Measurements from ENCODE around the gene BBS2.

DNA sequence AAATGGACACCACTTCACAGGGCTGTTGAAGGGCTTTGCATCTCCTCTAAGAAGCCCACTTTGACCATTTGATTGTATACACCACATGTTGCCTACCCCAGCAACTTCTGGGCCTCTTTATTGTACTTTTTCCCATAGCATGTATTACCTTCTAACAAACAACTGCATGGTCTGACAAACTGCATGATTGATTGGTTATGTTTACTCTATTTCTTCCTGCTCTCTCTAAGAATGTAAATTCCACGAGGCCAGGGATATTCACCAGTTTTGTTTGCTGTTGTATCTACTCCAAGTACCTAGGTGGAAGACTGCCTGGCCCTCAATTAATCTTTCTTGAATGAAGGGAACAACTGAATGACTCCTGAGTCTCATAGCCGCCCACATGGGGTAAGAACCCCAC lies 22.2 kb upstream of the BBS2 start:
- TF ChIP-seq HOXC10 (CRISPR knock-in tag; IDR thresholded peaks at IDR 0.05) (no peak), ZNF391 (tag by site-specific recombination; IDR thresholded peaks at IDR 0.05; ENCODE audit: borderline replicate concordance, low read depth) (no peak), ZNF350 (tag by site-specific recombination; IDR thresholded peaks at IDR 0.05) (no peak), ZSCAN16 (tag by site-specific recombination; IDR thresholded peaks at IDR 0.05) (no peak), KLF16 (tag by site-specific recombination; IDR thresholded peaks at IDR 0.05) (no peak), ZNF114 (tag by site-specific recombination; IDR thresholded peaks at IDR 0.05) (no peak), ZNF302 (tag by site-specific recombination; IDR thresholded peaks at IDR 0.05; ENCODE audit: low read depth) (no peak), ZBTB21 (tag by site-specific recombination; IDR thresholded peaks at IDR 0.05) (no peak), ZNF530 (tag by site-specific recombination; IDR thresholded peaks at IDR 0.05; ENCODE audit: low read depth) (no peak), ZNF16 (tag by site-specific recombination; IDR thresholded peaks at IDR 0.05; ENCODE audit: low read depth) (no peak), ZNF501 (tag by site-specific recombination; IDR thresholded peaks at IDR 0.05) (no peak)
- TF ChIP-seq, protein P1, sequence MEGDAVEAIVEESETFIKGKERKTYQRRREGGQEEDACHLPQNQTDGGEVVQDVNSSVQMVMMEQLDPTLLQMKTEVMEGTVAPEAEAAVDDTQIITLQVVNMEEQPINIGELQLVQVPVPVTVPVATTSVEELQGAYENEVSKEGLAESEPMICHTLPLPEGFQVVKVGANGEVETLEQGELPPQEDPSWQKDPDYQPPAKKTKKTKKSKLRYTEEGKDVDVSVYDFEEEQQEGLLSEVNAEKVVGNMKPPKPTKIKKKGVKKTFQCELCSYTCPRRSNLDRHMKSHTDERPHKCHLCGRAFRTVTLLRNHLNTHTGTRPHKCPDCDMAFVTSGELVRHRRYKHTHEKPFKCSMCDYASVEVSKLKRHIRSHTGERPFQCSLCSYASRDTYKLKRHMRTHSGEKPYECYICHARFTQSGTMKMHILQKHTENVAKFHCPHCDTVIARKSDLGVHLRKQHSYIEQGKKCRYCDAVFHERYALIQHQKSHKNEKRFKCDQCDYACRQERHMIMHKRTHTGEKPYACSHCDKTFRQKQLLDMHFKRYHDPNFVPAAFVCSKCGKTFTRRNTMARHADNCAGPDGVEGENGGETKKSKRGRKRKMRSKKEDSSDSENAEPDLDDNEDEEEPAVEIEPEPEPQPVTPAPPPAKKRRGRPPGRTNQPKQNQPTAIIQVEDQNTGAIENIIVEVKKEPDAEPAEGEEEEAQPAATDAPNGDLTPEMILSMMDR (tag by site-specific recombination; IDR thresholded peaks at IDR 0.05) = no peak
- TF ChIP-seq, protein P2, sequence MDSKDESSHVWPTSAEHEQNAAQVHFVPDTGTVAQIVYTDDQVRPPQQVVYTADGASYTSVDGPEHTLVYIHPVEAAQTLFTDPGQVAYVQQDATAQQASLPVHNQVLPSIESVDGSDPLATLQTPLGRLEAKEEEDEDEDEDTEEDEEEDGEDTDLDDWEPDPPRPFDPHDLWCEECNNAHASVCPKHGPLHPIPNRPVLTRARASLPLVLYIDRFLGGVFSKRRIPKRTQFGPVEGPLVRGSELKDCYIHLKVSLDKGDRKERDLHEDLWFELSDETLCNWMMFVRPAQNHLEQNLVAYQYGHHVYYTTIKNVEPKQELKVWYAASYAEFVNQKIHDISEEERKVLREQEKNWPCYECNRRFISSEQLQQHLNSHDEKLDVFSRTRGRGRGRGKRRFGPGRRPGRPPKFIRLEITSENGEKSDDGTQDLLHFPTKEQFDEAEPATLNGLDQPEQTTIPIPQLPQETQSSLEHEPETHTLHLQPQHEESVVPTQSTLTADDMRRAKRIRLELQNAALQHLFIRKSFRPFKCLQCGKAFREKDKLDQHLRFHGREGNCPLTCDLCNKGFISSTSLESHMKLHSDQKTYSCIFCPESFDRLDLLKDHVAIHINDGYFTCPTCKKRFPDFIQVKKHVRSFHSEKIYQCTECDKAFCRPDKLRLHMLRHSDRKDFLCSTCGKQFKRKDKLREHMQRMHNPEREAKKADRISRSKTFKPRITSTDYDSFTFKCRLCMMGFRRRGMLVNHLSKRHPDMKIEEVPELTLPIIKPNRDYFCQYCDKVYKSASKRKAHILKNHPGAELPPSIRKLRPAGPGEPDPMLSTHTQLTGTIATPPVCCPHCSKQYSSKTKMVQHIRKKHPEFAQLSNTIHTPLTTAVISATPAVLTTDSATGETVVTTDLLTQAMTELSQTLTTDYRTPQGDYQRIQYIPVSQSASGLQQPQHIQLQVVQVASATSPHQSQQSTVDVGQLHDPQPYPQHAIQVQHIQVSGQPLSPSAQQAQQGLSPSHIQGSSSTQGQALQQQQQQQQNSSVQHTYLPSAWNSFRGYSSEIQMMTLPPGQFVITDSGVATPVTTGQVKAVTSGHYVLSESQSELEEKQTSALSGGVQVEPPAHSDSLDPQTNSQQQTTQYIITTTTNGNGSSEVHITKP (tag by site-specific recombination; IDR thresholded peaks at IDR 0.05) = no peak
